ENCODE data around the gene PRIM2.
"Not testable (repeated sequence)": the region's sequence is repeated elsewhere in the genome, so short reads cannot be mapped to it uniquely, and the experiment has no call there.

- TF ChIP-seq FOS (IDR thresholded peaks at IDR 0.05; ENCODE audit: low read depth, low read length); NFE2L2 (IDR thresholded peaks at IDR 0.05; ENCODE audit: low read depth, low read length); POLR2A (IDR thresholded peaks at IDR 0.05; ENCODE audit: low read depth, low read length); CEBPB (IDR thresholded peaks at IDR 0.05; ENCODE audit: low read depth, low read length); CTCF (conservative IDR thresholded peaks at IDR 0.05; ENCODE audit: low read depth, low read length); USF2 (IDR thresholded peaks at IDR 0.05; ENCODE audit: low read depth, low read length); RCOR1 (IDR thresholded peaks at IDR 0.05; ENCODE audit: insufficient replicate concordance, low read length); RFX5 (IDR thresholded peaks at IDR 0.05; ENCODE audit: low read depth, low read length): not testable (repeated sequence)
Measured at GRCh38 chr6:57449496-57450066, 132.2 kb downstream of the PRIM2 start.

Data from IMR-90 (cell line).